Upper lobe of right lung (tissue), 1 donor: Measurements from ENCODE around the gene SLC39A11. TPM values are rescaled to one million over a fixed set of nuclear protein-coding genes. Genes with fewer than 3 reads are reported as not detected.

Source experiments
- ATAC-seq: fragments of 200-7000 bp; cut with Tn5 transposase; one replicate; pipeline ENCODE4 v1.9.1; 2020; ENCODE audit warnings: mild to moderate bottlenecking, moderate library complexity
- DNase-seq: peaks from one replicate; pipeline ENCODE4 v3.0.0-alpha.2; 2020
- H3K27ac ChIP-seq: fragments of 200-600 bp; one replicate; pipeline ENCODE4 v1.8.0; 2022
- H3K27me3 ChIP-seq: fragments of 200-600 bp; one replicate; pipeline ENCODE4 v1.8.0; 2022; ENCODE audit warnings: mild to moderate bottlenecking
- H3K36me3 ChIP-seq: fragments of 200-600 bp; one replicate; pipeline ENCODE4 v1.8.0; 2022
- H3K4me1 ChIP-seq: fragments of 200-600 bp; one replicate; pipeline ENCODE4 v1.8.0; 2022
- H3K4me3 ChIP-seq: fragments of 200-600 bp; one replicate; pipeline ENCODE4 v1.8.0; 2022; ENCODE audit warnings: mild to moderate bottlenecking
- H3K9me3 ChIP-seq: fragments of 200-600 bp; one replicate; pipeline ENCODE4 v1.8.0; 2022
- CTCF ChIP-seq: fragments of 200-600 bp; IDR thresholded peaks from one replicate; pipeline ENCODE4 v1.8.0; 2022; ENCODE audit warnings: antibody characterized with exemption
- intact Hi-C: fragments of 100-400 bp; cut with DNase I; formaldehyde crosslinking; loops from one replicate; pipeline ENCODE4 v1.11.0; 2022
- total RNA-seq: library from RNA; stranded (reverse); fragmentation: NEBNext Ultra II Directional; extraction: Animal tissue kit (Norgen Biotek cat#: 25700); gene quantifications from one replicate; pipeline ENCODE4 v1.2.1, GENCODE V29; 2021
- donor health status: DM: no; HTN: yes; CAD: no; lungs with severe emphysema.

Gene SLC39A11
- total RNA-seq, 1 donor from 2014 or later: 33.7 TPM

- Histone ChIP-seq H3K27ac (no peak overlapping the region), H3K4me3 (no peak overlapping the region), H3K4me1 (peaks cover 9% of the 10 kb centered on the region), H3K36me3 (no peaks in the 10 kb centered on the region), H3K9me3 (no peaks in the 10 kb centered on the region), H3K27me3 (no peaks in the 10 kb centered on the region)
- ATAC-seq (no peak), DNase-seq (no peak)
- TF ChIP-seq CTCF: no peak
- intact Hi-C loops: no loop called here
Observed at GRCh38 chr17:72989074-72989610, 103.3 kb downstream of the SLC39A11 start.

GRCh38 chr17:72988451-72988850, 104.0 kb downstream of the SLC39A11 start:
- ATAC-seq (no peak), DNase-seq (no peak)
- Histone ChIP-seq H3K27me3 (no peaks in the 10 kb centered on the region), H3K4me3 (no peak overlapping the region), H3K27ac (no peak overlapping the region), H3K4me1 (peaks cover 9% of the 10 kb centered on the region), H3K9me3 (no peaks in the 10 kb centered on the region), H3K36me3 (no peaks in the 10 kb centered on the region)
- TF ChIP-seq CTCF: no peak
- intact Hi-C loops: no loop called here

GRCh38 chr17:72987166-72987565, 105.3 kb downstream of the SLC39A11 start:
- Histone ChIP-seq H3K36me3 (no peaks in the 10 kb centered on the region), H3K4me1 (peaks cover 9% of the 10 kb centered on the region), H3K4me3 (no peak overlapping the region), H3K27ac (no peak overlapping the region), H3K9me3 (no peaks in the 10 kb centered on the region), H3K27me3 (no peaks in the 10 kb centered on the region)
- intact Hi-C loops: no loop called here
- ATAC-seq: no peak
- TF ChIP-seq CTCF: no peak
- no peak for DNase-seq

- intact Hi-C loops: no loop called here
- Histone ChIP-seq H3K27me3 (no peaks in the 10 kb centered on the region), H3K27ac (no peak overlapping the region), H3K36me3 (no peaks in the 10 kb centered on the region), H3K4me1 (peaks cover 9% of the 10 kb centered on the region), H3K9me3 (no peaks in the 10 kb centered on the region), H3K4me3 (no peak overlapping the region)
- peak; percentile 90 for TF ChIP-seq CTCF
- DNase-seq: no peak
- peak; percentile 90 for ATAC-seq
Observed at GRCh38 chr17:72985882-72986720, 106.4 kb downstream of the SLC39A11 start.

- no peaks in the 10 kb centered on the region for H3K9me3 ChIP-seq
- DNase-seq: peak; percentile 74
- no peaks in the 10 kb centered on the region for H3K36me3 ChIP-seq
- H3K4me3 ChIP-seq: no peak overlapping the region
- no peak overlapping the region for H3K27ac ChIP-seq
- intact Hi-C loops: no loop called here
- ATAC-seq: peak; percentile 91
- H3K27me3 ChIP-seq: no peaks in the 10 kb centered on the region
- H3K4me1 ChIP-seq: peaks cover 9% of the 10 kb centered on the region
- TF ChIP-seq CTCF: no peak
Observed at GRCh38 chr17:72984926-72985325, 107.6 kb downstream of the SLC39A11 start.
